ENCODE data around the gene BDKRB2.
"Not testable (repeated sequence)": the region's sequence is repeated elsewhere in the genome, so short reads cannot be mapped to it uniquely, and the experiment has no call there.

Gene BDKRB2

GRCh38 chr14:96227428-96227827 is 22.8 kb downstream of the BDKRB2 start:
- no peak for DNase-seq

- no peak for DNase-seq
These were observed 24.7 kb downstream of the BDKRB2 start for GRCh38 chr14:96229315-96229714.

GRCh38 chr14:96231056-96231455 is 26.4 kb downstream of the BDKRB2 start:
- DNase-seq, result no peak

- DNase-seq, result no peak
These were observed 27.0 kb downstream of the BDKRB2 start for GRCh38 chr14:96231526-96232130.

GRCh38 chr14:96232506-96232905 is 27.9 kb downstream of the BDKRB2 start:
- DNase-seq, result no peak

- DNase-seq, result no peak
These were observed 29.0 kb downstream of the BDKRB2 start for GRCh38 chr14:96233661-96234060.

- DNase-seq, result no peak
These were observed 30.8 kb downstream of the BDKRB2 start for GRCh38 chr14:96235426-96235825.

GRCh38 chr14:96237641-96238040 is 33.0 kb downstream of the BDKRB2 start:
- no peak for DNase-seq

- peak in 1 of 2 donors; percentile 40 for DNase-seq
These were observed 34.1 kb downstream of the BDKRB2 start for GRCh38 chr14:96238676-96239265.

- no peak for DNase-seq
These were observed 35.1 kb downstream of the BDKRB2 start for GRCh38 chr14:96239711-96240141.

GRCh38 chr14:96240641-96241040 is 36.0 kb downstream of the BDKRB2 start:
- no peak for DNase-seq

GRCh38 chr14:96242126-96242525 is 37.5 kb downstream of the BDKRB2 start:
- DNase-seq, result no peak

- DNase-seq, result no peak
These were observed 39.1 kb downstream of the BDKRB2 start for GRCh38 chr14:96243785-96244184.

- DNase-seq, result not testable (repeated sequence)
These were observed 40.4 kb downstream of the BDKRB2 start for GRCh38 chr14:96245074-96245473.

- DNase-seq, result peak in 1 of 2 donors; percentile 10
These were observed 41.3 kb downstream of the BDKRB2 start for GRCh38 chr14:96245710-96246538.

- peak; percentile 40 to 83 for DNase-seq
These were observed 41.9 kb downstream of the BDKRB2 start for GRCh38 chr14:96246539-96246847.

GRCh38 chr14:96247031-96247430 is 42.4 kb downstream of the BDKRB2 start:
- no peak for DNase-seq

- peak; percentile 85 to 93 for DNase-seq
These were observed 44.4 kb downstream of the BDKRB2 start for GRCh38 chr14:96249029-96249428.

- DNase-seq, result no peak
These were observed 45.8 kb downstream of the BDKRB2 start for GRCh38 chr14:96250485-96250884.

GRCh38 chr14:96251656-96252155 is 47.1 kb downstream of the BDKRB2 start:
- no peak for DNase-seq

- no peak for DNase-seq
These were observed 47.8 kb downstream of the BDKRB2 start for GRCh38 chr14:96252323-96252998.

GRCh38 chr14:96252999-96253539 is 48.4 kb downstream of the BDKRB2 start:
- DNase-seq, result no peak

- DNase-seq, result no peak
These were observed 50.0 kb downstream of the BDKRB2 start for GRCh38 chr14:96254687-96255086.
